Thyroid gland (tissue), 4 donors: ENCODE results near the gene CFP. TPM values are rescaled to one million over a fixed set of nuclear protein-coding genes. Genes with fewer than 3 reads are reported as not detected.

Source experiments
- DNase-seq, 2 donors: peaks; one replicate each; pipeline ENCODE4 v3.0.0-alpha.2; 2019
- H3K27ac ChIP-seq, 3 donors: fragments of 200-600 bp; sonication (generic); 1 replicate in 2 of 3; 2 replicates in 1 of 3; pipeline ENCODE4 v1.5.1; 2016 to 2019; ENCODE audit warnings: mild to moderate bottlenecking in 1 of 3, moderate library complexity in 1 of 3
- H3K27me3 ChIP-seq: fragments of 200-600 bp; sonication (generic); one replicate; pipeline ENCODE4 v1.5.1; 2019
- H3K36me3 ChIP-seq, 2 donors: fragments of 200-600 bp; sonication (generic); one replicate each; pipeline ENCODE4 v1.5.1; 2016 to 2019
- H3K4me1 ChIP-seq, 2 donors: fragments of 200-600 bp; sonication (generic); one replicate each; pipeline ENCODE4 v1.5.1; 2017 to 2019
- H3K4me3 ChIP-seq, 3 donors: fragments of 200-600 bp; sonication (generic); replicated peaks in 1 of 3; 1 replicate in 2 of 3; 2 replicates in 1 of 3; pipeline ENCODE4 v1.5.1; 2016; ENCODE audit warnings: mild to moderate bottlenecking in 1 of 3
- H3K9me3 ChIP-seq: fragments of 200-600 bp; sonication (generic); one replicate; pipeline ENCODE4 v1.5.1; 2017
- POLR2A ChIP-seq, 2 donors: fragments of 450-650 bp; IDR thresholded peaks; one replicate each; pipeline ENCODE4 v1.6.1; 2017; ENCODE audit warnings: antibody characterized with exemption in 2 of 2, mild to moderate bottlenecking in 2 of 2, moderate library complexity in 1 of 2
- WGBS, 2 donors: methylation state at CpG; one replicate each; pipeline ENCODE4 v1.1.5; 2017; 5-methylcytosine and 5-hydroxymethylcytosine counted together
- intact Hi-C: fragments of 100-400 bp; cut with DNase I; formaldehyde crosslinking; loops from one replicate; pipeline ENCODE4 v1.15.1; 2023
- total RNA-seq, 4 donors: library from RNA; depleted of rRNA; stranded (reverse); fragments of >200 nt; gene quantifications; one replicate each; pipeline ENCODE4 v1.2.3, GENCODE V29; 2016
- TF ChIP-seq, protein P1 (sequence below), 6 experiments: fragments of 200-600 bp in 3 of 6; fragments of 450-650 bp in 3 of 6; sonication (generic) in 3 of 6; IDR thresholded peaks; one replicate each; pipeline ENCODE4 v1.5.1; 2016 to 2019; ENCODE audit warnings: antibody characterized with exemption in 6 of 6, mild to moderate bottlenecking in 2 of 6, inconsistent platforms in 1 of 6, moderate library complexity in 1 of 6

Gene CFP
- total RNA-seq, 4 donors from 2014 or later: 1.3 to 2.3 (median 1.6) TPM

DNA sequence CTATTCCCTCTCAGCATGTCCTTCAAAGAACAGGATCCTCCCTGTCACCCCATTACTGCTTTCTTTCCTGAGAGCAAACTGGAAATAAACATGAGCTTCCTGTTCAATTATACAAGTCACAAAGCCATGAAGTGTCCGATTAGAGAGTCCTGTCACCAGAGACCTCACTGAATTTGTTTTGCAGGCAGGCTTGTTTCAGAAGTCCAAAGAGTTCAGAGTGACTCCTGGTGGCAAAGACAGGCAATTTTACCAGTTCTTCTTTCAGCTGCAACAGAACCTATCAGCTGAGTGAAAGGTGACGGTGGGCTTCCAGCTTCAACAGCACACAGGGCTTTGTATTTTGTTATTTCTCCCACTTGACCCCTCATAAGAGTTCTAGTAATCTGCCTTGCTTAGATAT lies 14.2 kb upstream of the CFP start:
- Histone ChIP-seq H3K27ac (no peak overlapping the region), H3K4me1 (no peaks in the 10 kb centered on the region), H3K4me3 (no peak overlapping the region), H3K9me3 (no peaks in the 10 kb centered on the region), H3K27me3 (no peaks in the 10 kb centered on the region), H3K36me3 (peaks cover 11% of the 10 kb centered on the region in 2 donors)
- intact Hi-C loops: no loop called here
- no peak for DNase-seq
- WGBS, 2 donors: 32 to 45% methylated on average over 2 of the region's 2 CpGs
- TF ChIP-seq POLR2A (IDR thresholded peaks at IDR 0.05): no peak
- TF ChIP-seq, protein P1, sequence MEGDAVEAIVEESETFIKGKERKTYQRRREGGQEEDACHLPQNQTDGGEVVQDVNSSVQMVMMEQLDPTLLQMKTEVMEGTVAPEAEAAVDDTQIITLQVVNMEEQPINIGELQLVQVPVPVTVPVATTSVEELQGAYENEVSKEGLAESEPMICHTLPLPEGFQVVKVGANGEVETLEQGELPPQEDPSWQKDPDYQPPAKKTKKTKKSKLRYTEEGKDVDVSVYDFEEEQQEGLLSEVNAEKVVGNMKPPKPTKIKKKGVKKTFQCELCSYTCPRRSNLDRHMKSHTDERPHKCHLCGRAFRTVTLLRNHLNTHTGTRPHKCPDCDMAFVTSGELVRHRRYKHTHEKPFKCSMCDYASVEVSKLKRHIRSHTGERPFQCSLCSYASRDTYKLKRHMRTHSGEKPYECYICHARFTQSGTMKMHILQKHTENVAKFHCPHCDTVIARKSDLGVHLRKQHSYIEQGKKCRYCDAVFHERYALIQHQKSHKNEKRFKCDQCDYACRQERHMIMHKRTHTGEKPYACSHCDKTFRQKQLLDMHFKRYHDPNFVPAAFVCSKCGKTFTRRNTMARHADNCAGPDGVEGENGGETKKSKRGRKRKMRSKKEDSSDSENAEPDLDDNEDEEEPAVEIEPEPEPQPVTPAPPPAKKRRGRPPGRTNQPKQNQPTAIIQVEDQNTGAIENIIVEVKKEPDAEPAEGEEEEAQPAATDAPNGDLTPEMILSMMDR (IDR thresholded peaks at IDR 0.05): peak in 2 of 6 experiments; percentile 27 to 29

DNA sequence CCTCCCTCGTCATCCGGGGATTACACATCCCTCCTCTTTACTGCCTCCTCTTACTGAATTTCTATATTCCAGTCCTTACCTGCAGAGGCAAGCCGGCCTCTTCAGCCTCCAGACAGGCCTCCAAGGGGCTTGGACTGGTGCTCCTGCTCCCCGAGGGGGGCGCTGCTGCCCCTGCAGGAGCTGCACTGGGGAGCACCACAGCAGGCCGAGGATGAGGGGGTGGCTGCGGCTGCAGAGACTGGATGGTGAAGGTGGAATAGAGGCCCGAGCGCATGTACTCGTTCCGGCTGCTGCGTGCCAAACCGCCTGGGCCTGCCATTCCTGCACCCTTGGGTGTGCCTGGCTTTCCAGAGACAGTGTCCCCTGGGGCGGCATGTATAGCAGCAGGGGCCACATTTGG lies 9.1 kb upstream of the CFP start:
- H3K4me1 ChIP-seq: no peaks in the 10 kb centered on the region
- H3K27me3 ChIP-seq: no peaks in the 10 kb centered on the region
- DNase-seq: no peak
- H3K27ac ChIP-seq: no peak overlapping the region
- 87 to 95% methylated on average over 2 to 3 of the region's 14 CpGs for WGBS, 2 donors
- intact Hi-C loops: no loop called here
- no peak overlapping the region for H3K4me3 ChIP-seq
- H3K36me3 ChIP-seq: peaks cover 17 to 23% of the 10 kb centered on the region in 2 donors
- H3K9me3 ChIP-seq: no peaks in the 10 kb centered on the region
- TF ChIP-seq POLR2A (IDR thresholded peaks at IDR 0.05): no peak
- TF ChIP-seq, protein P1 (IDR thresholded peaks at IDR 0.05): no peak

DNA sequence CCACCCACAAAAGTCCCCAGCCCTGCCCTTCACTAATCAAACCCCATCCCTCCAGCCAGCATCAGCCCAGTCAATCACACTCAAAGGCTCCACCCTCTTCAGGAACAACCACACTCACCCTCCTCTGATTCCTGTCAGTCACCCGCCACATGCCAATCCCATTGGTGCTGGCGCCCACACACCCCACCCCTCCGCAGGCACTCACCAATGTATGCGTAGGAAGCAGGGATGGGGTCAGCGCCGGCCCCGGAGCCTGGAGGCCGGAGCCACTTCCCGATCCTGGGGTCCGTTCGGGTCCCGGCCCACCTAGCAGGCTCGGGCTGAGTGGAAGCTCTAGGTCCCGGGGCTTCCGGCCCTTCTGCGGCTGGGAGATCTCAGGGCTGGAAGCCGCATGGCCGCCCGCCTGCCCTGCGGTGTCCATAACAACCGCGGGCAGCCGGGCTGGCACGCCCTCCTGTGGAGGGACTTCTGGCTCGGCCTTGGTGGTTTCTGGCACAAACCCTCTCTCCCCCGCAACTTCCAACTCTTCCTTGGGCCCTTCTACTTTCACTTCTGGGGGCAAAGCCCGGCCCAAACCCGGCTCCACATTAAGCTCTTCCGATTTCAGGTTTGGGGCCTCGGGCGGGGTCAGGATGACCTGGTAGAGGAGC lies 7.9 kb upstream of the CFP start:
- intact Hi-C loops: no loop called here
- Histone ChIP-seq H3K4me1 (no peaks in the 10 kb centered on the region), H3K27ac (no peak overlapping the region), H3K27me3 (no peaks in the 10 kb centered on the region), H3K4me3 (no peak overlapping the region), H3K36me3 (peaks cover 17 to 23% of the 10 kb centered on the region in 2 donors), H3K9me3 (no peaks in the 10 kb centered on the region)
- peak; percentile 19 to 35 for DNase-seq
- TF ChIP-seq, protein P1 (IDR thresholded peaks at IDR 0.05): no peak
- TF ChIP-seq POLR2A (IDR thresholded peaks at IDR 0.05): no peak
- 53 to 92% methylated on average over 2 to 14 of the region's 31 CpGs for WGBS, 2 donors

DNA sequence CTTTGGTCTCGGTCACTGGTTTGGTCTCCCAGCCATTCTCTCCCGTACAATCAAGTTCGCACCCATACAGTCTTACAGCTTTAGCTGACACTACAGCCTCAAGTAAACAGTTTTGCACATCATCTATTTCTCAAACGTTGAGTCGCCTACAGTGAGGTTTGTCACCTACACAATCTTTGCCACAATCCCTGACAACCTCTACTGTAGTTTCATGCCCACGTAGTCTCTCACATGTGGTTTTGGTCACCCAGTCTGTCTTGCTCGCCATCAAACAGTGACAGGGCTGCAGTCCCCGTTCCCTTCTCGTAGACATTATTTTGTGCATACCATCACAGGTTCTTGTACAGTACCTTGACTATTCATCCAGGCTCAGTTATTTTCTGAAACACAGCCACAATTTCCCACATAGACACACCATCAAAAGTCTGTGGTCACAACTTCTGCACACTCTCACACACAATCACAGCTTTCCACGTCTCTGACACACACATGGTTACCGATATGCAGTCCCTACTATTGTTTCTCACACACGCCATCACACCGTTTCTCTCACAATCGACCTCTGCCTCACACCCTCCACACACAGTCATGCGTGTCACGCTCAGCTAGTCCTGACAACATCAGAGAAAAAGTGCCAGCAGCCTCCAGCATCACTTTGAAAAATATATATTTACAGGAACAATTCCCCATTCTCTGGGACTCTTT lies 5.3 kb upstream of the CFP start:
- Histone ChIP-seq H3K27ac (no peak overlapping the region), H3K36me3 (peaks cover 15 to 16% of the 10 kb centered on the region in 2 donors), H3K4me1 (no peaks in the 10 kb centered on the region), H3K27me3 (no peaks in the 10 kb centered on the region), H3K4me3 (no peak overlapping the region), H3K9me3 (no peaks in the 10 kb centered on the region)
- DNase-seq: no peak
- TF ChIP-seq, protein P1 (IDR thresholded peaks at IDR 0.05): no peak
- TF ChIP-seq POLR2A (IDR thresholded peaks at IDR 0.05): no peak
- 90 to 92% methylated on average over 16 of the region's 16 CpGs for WGBS, 2 donors
- intact Hi-C loops: no loop called here
